ENCODE results near the gene OLFML2A. TPM values are rescaled to one million over a fixed set of nuclear protein-coding genes. Genes with fewer than 3 reads are reported as not detected.

Gene OLFML2A
- total RNA-seq, 2 experiments from 2014 or later: 4.4 to 6.7 TPM

DNA sequence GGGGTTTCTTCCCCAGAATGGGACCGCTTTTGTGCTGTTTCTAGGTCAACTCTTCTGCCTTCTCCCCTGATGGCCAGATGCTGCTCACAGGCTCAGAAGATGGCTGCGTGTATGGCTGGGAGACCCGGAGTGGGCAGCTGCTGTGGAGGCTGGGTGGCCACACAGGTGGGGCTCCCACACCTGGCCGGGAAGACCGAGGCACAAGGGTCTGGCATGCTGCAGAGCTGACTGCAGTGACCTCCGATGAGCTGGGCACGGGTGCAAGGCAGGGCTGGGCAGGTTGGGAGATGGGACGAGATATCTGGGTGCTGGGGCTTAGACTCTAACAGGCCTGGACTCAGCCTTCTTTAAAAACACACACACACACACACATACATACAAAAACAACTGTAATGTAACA, 77.2 kb downstream of the OLFML2A start:
- Histone ChIP-seq H4K20me1 (ENCODE audit: insufficient read depth, low read length) (peaks cover 4% of the 10 kb centered on the region), H2AFZ (ENCODE audit: low read length) (no peak overlapping the region), H3K9me3 (ENCODE audit: low read length) (no peaks in the 10 kb centered on the region), H3K36me3 (ENCODE audit: insufficient read depth, low read length) (peaks cover 32% of the 10 kb centered on the region), H3K4me1 (ENCODE audit: insufficient read depth, low read length, poor library complexity, severe bottlenecking) (peaks cover 17% of the 10 kb centered on the region), H3K4me2 (ENCODE audit: low read length) (no peak overlapping the region), H3K79me2 (ENCODE audit: insufficient read depth, low read depth, low read length) (peaks cover 5% of the 10 kb centered on the region), H3K4me3 (ENCODE audit: low read depth, low read length, poor library complexity, severe bottlenecking) (no peak overlapping the region), H3K27ac (ENCODE audit: low read depth, low read length, poor library complexity, severe bottlenecking) (no peak overlapping the region), H3K9me2 (ENCODE audit: insufficient read depth, low read length) (no peaks in the 10 kb centered on the region)
- ChIA-PET POLR2A (no interaction called here), CTCF (ENCODE audit: unreplicated experiment) (interaction anchor here (1.1 kb wide), 1 partner anchor 80 kb away, joined by 5 read pairs; no protein-coding TSS in a partner anchor)
- BruUV-seq (replicated peaks): no TSS peak
- DNase-seq (ENCODE audit: low spot score): no peak
- TF ChIP-seq, protein P1, sequence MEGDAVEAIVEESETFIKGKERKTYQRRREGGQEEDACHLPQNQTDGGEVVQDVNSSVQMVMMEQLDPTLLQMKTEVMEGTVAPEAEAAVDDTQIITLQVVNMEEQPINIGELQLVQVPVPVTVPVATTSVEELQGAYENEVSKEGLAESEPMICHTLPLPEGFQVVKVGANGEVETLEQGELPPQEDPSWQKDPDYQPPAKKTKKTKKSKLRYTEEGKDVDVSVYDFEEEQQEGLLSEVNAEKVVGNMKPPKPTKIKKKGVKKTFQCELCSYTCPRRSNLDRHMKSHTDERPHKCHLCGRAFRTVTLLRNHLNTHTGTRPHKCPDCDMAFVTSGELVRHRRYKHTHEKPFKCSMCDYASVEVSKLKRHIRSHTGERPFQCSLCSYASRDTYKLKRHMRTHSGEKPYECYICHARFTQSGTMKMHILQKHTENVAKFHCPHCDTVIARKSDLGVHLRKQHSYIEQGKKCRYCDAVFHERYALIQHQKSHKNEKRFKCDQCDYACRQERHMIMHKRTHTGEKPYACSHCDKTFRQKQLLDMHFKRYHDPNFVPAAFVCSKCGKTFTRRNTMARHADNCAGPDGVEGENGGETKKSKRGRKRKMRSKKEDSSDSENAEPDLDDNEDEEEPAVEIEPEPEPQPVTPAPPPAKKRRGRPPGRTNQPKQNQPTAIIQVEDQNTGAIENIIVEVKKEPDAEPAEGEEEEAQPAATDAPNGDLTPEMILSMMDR (conservative IDR thresholded peaks at IDR 0.05; ENCODE audit: low read length): no peak
- TF ChIP-seq EZH2phosphoT487 (IDR thresholded peaks at IDR 0.05; ENCODE audit: borderline replicate concordance, low read depth, low read length): no peak
- intact Hi-C loops (cut with micrococcal nuclease; ENCODE audit: unreplicated experiment): loop anchor here (5.0 to 10.0 kb wide), 2 partner anchors 142 to 521 kb away; no protein-coding TSS in a partner anchor

GRCh38 chr9:124854822-124855221, 77.9 kb downstream of the OLFML2A start:
- no peaks in the 10 kb centered on the region for H3K9me3 ChIP-seq (ENCODE audit: low read length)
- intact Hi-C loops (cut with micrococcal nuclease; ENCODE audit: unreplicated experiment): loop anchor here (5.0 to 10.0 kb wide), 2 partner anchors 143 to 520 kb away; no protein-coding TSS in a partner anchor
- H3K9me2 ChIP-seq (ENCODE audit: insufficient read depth, low read length): no peaks in the 10 kb centered on the region

DNA sequence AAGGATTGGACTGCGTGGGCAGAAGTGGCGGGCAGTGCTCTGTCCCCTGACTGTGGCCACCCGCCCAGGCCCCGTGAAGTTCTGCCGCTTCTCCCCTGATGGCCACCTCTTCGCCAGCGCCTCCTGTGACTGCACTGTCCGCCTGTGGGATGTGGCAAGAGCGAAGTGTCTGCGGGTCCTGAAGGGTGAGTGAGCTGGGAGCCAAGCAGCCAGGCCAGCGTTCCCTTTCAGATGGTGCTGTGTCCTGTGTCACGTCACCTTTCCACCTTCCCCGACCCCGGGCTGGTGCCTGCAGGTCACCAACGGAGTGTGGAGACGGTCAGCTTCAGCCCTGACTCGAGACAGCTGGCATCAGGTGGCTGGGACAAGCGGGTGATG, 78.6 kb downstream of the OLFML2A start:
- peaks cover 19% of the 10 kb centered on the region for H3K79me2 ChIP-seq (ENCODE audit: insufficient read depth, low read depth, low read length)
- no peak for DNase-seq (ENCODE audit: low spot score)
- no peak overlapping the region for H3K4me3 ChIP-seq (ENCODE audit: low read depth, low read length, poor library complexity, severe bottlenecking)
- TF ChIP-seq, protein P1 (conservative IDR thresholded peaks at IDR 0.05; ENCODE audit: low read length): no peak
- no peak for TF ChIP-seq EZH2phosphoT487 (IDR thresholded peaks at IDR 0.05; ENCODE audit: borderline replicate concordance, low read depth, low read length)
- peaks cover 31% of the 10 kb centered on the region for H3K4me1 ChIP-seq (ENCODE audit: insufficient read depth, low read length, poor library complexity, severe bottlenecking)
- no peak overlapping the region for H3K27ac ChIP-seq (ENCODE audit: low read depth, low read length, poor library complexity, severe bottlenecking)
- H2AFZ ChIP-seq (ENCODE audit: low read length): no peak overlapping the region
- H3K4me2 ChIP-seq (ENCODE audit: low read length): no peak overlapping the region
- intact Hi-C loops (cut with micrococcal nuclease; ENCODE audit: unreplicated experiment): loop anchor here (10.0 kb wide), 1 partner anchor 519 kb away; no protein-coding TSS in a partner anchor
- H4K20me1 ChIP-seq (ENCODE audit: insufficient read depth, low read length): peaks cover 18% of the 10 kb centered on the region
- BruUV-seq (replicated peaks): no TSS peak
- H3K9me2 ChIP-seq (ENCODE audit: insufficient read depth, low read length): no peaks in the 10 kb centered on the region
- no peaks in the 10 kb centered on the region for H3K9me3 ChIP-seq (ENCODE audit: low read length)
- H3K36me3 ChIP-seq (ENCODE audit: insufficient read depth, low read length): peaks cover 46% of the 10 kb centered on the region
- ChIA-PET POLR2A (no interaction called here), CTCF (ENCODE audit: unreplicated experiment) (no interaction called here)

More at GRCh38 chr9:124854822-124855221, 77.9 kb downstream of the OLFML2A start:
- Histone ChIP-seq H3K4me2 (ENCODE audit: low read length) (no peak overlapping the region), H4K20me1 (ENCODE audit: insufficient read depth, low read length) (peaks cover 11% of the 10 kb centered on the region), H2AFZ (ENCODE audit: low read length) (no peak overlapping the region), H3K4me1 (ENCODE audit: insufficient read depth, low read length, poor library complexity, severe bottlenecking) (peaks cover 23% of the 10 kb centered on the region), H3K4me3 (ENCODE audit: low read depth, low read length, poor library complexity, severe bottlenecking) (no peak overlapping the region), H3K36me3 (ENCODE audit: insufficient read depth, low read length) (peaks cover 38% of the 10 kb centered on the region), H3K79me2 (ENCODE audit: insufficient read depth, low read depth, low read length) (peaks cover 12% of the 10 kb centered on the region), H3K27ac (ENCODE audit: low read depth, low read length, poor library complexity, severe bottlenecking) (peak overlapping the region; percentile 21)
- DNase-seq (ENCODE audit: low spot score): no peak
- no TSS peak for BruUV-seq (replicated peaks)
- ChIA-PET POLR2A (no interaction called here), CTCF (ENCODE audit: unreplicated experiment) (no interaction called here)
- no peak for TF ChIP-seq EZH2phosphoT487 (IDR thresholded peaks at IDR 0.05; ENCODE audit: borderline replicate concordance, low read depth, low read length)
- TF ChIP-seq, protein P1 (conservative IDR thresholded peaks at IDR 0.05; ENCODE audit: low read length): no peak

Data from OCI-LY7 (cell line).